Stimulated activated CD8-positive, alpha-beta memory T cell treated with anti-CD3 and anti-CD28 coated beads, Interleukin-12 subunit alpha, Interleukin-12 subunit beta, amount 100 ng/mL, for 1 hour (primary cell): ENCODE data around the gene SULT1A1.
"Not testable (repeated sequence)": the region's sequence is repeated elsewhere in the genome, so short reads cannot be mapped to it uniquely, and the experiment has no call there.

Experiments used
- DNase-seq: peaks from one replicate; pipeline ENCODE4 v3.0.0-alpha.2; 2020; ENCODE audit warnings: low read depth

SULT1A1 gene

DNA sequence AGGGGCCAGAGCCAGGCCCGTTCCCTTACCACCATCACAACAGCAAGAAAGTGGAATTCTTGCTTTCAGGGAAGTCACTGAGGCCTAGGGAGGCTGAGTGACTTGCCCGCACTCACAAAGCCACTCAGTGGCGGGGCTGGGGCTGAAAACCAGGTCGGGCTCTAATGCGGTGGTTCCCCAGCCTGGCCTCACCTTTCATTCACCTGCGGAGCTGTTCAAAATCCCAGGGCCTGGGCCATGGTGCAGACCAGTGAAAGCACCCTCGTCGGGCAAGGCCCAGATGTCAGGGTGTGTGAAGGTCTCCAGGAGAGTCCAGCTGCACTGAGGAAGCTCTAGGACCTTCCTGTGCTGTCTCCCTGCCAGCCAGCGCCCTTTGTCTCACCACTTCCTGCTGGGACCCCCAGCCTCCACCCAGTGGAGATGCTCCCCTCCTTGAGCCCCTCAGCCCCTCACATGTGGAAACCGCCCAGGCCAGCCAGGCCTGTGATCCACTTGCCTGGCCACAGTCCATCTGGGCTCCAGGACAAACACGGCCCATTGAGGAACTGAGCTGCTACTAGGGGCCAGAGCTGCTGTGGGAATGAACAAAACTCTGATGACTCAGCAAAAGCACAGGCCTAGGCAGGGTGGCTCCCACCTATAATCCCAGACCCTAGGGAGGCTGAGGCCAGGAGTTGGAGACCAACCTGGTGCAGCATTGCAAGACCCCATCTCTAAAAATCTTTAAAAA is 812 bp downstream of the SULT1A1 start:
- DNase-seq: not testable (repeated sequence)

DNA sequence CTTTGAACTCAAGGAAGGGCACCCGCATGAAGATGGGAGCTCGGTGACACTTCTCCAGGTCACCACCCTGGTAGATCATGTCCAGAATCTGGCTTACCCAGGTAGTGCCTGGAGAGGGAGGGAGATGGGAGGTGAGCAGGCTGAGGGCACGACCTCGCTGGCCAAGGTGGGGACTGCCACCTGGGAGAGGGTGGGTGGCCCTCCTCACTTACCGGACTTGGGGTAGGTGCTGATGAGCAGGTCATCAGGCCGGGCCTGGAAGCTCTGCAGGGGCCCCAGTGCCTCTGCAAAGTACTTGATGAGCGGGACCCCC is 1.4 kb downstream of the SULT1A1 start:
- not testable (repeated sequence) for DNase-seq

GRCh38 chr16:28607681-28608495 is 2.0 kb downstream of the SULT1A1 start:
- not testable (repeated sequence) for DNase-seq

- no peak for DNase-seq
These were observed 2.7 kb downstream of the SULT1A1 start for GRCh38 chr16:28607116-28607623.

- no peak for DNase-seq
These were observed 3.3 kb downstream of the SULT1A1 start for GRCh38 chr16:28606291-28607115.

DNA sequence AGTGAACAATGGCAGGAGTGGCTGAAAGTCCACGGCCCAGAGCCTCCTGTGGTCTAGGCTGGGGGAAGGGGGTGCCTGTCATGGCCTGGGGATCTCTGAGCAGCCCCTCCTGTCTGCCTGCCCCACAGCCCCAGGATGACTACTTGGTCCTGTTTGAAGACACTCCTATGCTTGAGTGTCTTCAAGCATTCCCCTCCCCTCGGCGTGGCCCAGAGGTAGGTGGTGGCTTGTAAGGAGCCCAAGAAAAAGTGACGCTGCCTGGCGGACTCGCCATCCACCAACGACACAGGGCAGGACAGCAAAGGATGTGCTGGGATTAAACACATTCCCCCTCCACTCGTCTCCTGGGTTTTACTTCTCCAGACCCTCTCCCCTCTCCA is 5.7 kb downstream of the SULT1A1 start:
- DNase-seq: no peak

DNA sequence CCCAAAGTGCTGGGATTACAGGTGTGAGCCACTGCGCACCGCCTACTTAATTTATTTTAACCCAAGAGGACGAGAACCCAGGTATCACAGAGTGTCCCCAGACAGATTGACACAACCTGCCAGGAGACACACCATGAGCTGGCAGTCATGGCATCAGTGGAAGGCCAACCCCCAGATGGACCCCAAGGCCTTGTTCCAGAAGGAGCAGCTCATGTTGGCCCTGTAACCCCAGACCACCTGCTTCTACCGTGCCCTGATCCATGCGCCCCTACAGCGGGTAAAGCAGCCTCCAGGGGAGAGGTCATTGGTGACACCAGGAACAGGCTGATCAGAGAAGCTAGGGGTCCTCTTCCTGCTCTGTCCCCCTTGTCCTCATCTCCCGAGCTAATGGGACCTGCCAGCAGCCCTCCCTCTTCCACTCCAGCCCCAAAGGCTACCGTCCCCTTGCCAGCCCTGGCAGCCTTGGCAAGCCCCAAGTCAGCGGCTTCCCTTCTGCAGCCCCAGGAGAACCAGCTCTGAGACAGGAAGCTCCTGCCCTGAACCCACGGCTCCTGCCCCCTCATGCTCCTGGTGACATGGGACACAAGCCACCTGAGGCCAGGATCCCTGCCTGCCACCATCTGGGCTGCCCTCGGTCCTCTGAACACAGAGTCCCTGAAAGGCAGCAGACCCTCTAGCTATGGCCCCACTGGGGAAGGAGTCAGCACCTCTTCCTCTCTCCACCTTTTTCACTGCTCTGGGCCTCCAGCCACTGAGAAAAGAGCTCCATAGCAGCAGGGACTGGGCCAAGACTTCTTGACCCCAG is 6.3 kb downstream of the SULT1A1 start:
- no peak for DNase-seq

DNA sequence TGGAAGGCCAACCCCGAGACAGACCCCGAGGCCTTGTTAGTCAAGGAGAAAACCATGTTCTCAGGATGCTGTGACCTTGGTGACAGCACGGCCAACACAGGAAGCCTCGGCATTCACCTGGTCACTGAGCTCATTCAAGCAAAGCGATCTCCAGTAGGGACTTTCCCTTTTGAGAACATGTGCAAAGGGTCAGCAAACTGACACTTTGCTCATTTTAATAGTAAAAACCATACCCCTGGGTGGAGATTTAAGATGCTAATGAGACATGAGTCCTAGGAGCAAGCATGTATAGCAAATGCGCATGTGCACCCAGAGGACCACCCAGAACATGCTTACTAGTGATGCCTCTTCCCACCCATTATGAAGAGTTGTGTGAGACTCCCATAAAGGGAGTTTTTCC is 7.3 kb downstream of the SULT1A1 start:
- no peak for DNase-seq

DNA sequence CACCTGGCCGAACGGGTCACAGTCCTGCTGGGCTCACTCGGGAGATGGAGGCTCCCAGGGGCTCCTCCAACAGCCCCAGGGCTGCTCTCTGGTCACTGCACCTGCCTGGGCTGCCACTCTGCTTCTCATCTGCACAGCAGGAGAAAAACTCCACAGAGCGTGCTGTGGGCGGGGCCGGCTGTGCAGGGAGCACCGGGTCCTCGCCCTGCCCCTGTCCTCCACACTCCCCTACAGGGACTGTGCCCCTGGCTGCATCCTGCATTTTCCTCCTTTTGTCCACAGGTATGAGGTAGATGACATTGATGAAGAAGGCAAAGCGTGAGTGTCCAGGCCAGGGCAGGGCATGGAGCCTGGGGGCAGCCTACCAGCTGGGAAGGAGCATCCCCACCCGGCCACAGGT is 7.8 kb downstream of the SULT1A1 start:
- DNase-seq: not testable (repeated sequence)

DNA sequence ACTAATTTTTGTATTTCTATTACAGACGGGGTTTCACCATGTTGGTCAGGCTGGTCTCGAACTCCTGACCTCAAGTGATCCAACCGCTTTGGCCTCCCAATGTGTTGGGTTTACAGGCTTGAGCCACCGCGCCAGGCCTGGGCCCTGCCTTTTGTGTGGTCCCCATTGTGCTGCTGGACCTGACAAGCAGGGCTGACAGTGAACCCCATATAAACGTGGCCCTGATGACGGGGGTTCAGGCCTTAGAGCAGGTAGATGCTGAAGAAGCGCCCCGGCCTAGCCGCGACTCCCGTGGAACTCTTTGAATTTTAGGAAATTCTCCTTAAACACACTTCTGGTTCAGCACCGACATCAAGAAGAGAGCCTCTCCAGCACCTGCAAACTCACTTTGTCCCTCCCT is 8.3 kb downstream of the SULT1A1 start:
- not testable (repeated sequence) for DNase-seq

GRCh38 chr16:28600965-28601364 is 8.9 kb downstream of the SULT1A1 start:
- not testable (repeated sequence) for DNase-seq

DNA sequence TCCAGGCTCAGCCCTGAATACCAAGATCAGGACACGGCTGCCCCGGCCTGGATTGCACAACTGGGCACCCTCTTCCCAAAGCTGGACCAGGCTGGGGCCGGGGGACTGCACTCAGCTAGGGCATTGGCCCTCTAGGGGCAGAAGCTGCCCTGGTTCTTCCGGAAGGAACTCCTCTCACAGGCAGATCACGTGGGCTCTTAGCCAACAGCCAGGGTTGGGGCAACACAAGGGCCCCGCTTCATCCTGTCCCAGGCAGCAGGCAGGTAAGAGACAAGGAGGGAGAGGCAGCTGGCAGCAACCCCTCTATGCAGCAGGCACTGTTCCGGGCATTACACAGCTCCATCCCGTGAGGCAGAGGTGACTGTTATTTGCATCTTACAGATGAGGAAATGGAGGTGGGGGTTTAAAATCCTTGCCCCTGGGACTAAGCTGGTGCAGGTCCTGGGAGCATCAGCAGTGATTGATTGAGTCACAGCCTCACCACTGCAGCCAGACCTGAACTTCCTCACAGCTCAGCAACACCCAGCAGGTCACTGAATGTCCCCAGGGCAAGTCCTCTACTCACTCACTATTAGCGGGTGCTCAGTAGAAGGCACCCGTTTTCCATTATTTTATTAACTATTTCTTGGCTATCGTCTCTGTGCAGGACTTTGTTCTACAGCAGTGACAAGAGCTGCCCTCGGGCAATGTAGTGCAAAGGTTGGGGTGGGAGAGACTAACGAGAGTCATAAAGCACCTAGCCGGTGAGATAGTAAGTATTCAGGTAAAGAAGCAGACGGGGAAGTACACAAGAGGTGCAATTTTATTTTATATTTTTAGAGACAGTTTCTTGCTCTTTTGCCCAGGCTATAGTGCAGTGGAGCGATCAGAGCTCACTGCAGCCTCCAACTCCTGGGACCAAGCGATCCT is 10.2 kb downstream of the SULT1A1 start:
- not testable (repeated sequence) for DNase-seq

DNA sequence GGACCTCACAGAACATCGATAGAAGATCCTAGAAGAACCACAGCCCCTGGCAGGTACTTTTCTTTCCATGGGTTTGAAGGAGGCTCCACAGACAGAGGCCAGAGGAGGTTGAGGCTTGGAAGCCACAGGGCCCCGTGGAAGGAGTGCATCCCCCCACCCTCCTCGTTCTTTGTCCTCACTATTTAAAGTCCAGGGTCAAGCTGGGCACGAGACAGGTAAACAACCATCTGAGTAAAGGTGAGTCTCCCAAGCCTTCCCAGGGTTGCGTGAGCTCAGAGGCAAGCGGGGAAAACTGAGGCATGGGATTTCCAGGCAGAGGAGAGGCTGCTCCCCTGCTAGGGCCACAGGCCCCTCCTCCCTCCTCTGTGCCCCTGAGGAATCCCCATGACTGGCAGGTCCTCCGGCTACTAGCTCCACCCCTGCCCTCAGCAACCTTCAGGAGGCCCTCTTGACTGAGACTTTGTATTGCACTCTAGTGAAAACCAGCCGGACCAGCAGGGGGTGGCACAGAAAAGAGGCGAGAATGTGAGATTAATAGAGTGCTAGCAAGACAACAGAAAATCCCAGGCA is 12.1 kb downstream of the SULT1A1 start:
- DNase-seq: no peak

- no peak for DNase-seq
These were observed 12.8 kb downstream of the SULT1A1 start, which contains the start of gene SULT1A2 for GRCh38 chr16:28596840-28597691. TSS of gene SULT1A2 (minus strand) at chr16:28597050. CDS start at chr16:28595930, 1,120 bp downstream.

DNA sequence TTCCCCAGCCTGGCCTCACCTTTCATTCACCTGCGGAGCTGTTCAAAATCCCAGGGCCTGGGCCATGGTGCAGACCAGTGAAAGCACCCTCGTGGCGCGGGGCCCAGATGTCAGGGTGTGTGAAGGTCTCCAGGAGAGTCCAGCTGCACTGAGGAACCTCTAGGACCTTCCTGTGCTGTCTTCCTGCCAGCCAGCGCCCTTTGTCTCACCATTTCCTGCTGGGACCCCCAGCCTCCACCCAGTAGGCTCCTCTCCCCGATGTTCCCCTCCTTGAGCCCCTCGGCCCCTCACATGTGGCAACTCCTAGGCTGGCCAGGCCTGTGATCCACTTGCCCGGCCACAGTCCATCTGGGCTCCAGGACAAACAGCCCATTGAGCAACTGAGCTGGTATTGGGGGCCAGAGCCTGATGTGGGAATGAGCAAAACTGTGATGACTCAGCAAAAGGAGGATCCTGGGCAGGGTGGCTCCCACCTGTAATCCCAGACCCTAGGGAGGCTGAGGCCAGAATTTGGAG is 13.7 kb downstream of the SULT1A1 start:
- DNase-seq: no peak

- DNase-seq: not testable (repeated sequence)
These were observed 14.4 kb downstream of the SULT1A1 start for GRCh38 chr16:28595451-28595850.

GRCh38 chr16:28592979-28593553 is 16.8 kb downstream of the SULT1A1 start:
- no peak for DNase-seq

- no peak for DNase-seq
These were observed 17.3 kb downstream of the SULT1A1 start for GRCh38 chr16:28592511-28592910.
